ACHN (cell line): Measurements from ENCODE around the gene SEC61B.

Experiments used
- DNase-seq: peaks from one replicate; pipeline ENCODE4 v3.0.0-alpha.2; 2015
- in situ Hi-C: cut with HindIII; loops from 2 replicates; pipeline ENCODE4 v1.10.0; 2017; ENCODE audit warnings: low sequenced_read_pairs, low pct_ligation_motif_present, low pct_unique_long_range_greater_than_20kb

Gene SEC61B

DNA sequence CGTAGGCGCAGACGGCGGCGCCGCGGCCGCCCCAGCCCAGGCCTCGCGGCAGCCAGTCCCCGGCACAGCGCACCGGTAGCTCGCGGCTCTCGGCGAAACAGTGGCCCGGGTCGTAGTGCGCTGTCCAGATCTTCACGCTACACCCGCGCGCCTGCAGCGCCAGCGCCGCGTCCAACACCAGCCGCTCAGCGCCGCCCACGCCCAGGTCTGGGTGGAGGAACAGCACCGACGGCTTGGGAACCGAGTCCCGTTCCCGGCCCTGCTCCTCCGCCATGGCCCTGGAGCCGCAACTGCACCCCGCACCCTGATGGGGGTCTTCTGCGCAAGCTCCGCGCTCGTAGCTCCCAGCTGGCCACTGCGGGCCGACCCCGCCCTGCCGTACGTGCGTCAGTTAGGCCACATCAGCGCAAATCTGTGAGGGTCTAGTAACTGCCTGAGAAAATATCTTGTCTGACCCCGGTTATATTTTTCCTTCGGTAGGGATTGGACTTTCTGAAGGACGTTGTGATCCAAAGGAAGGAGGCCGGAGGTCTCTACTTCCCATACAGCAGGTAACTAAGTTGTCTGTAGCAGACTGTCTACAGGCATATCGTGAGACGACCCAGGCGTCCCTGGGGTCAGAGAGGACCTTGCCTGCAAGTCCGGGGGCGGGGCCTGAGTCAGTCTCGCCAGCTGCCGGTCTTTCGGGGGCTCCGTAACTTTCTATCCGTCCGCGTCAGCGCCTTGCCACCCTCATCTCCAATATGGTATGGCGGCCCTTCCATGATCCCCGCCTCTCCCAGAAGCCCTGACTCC is at the start of gene SEC61B, which contains the start of gene ALG2:
SEC61B (plus strand) TSS at position 662 of the 795 bp plus-strand sequence; CDS start at position 744, 82 bp downstream.
ALG2 (minus strand) TSS at position 322 of the 795 bp plus-strand sequence; CDS start at position 274, 48 bp downstream.
- DNase-seq: peak; percentile 86
- in situ Hi-C loops: no loop called here

- no peak for DNase-seq
- in situ Hi-C loops: no loop called here
Observed at GRCh38 chr9:99173570-99174504, 48.2 kb upstream of the SEC61B start.

GRCh38 chr9:99176527-99177013 is 45.5 kb upstream of the SEC61B start:
- DNase-seq: no peak
- in situ Hi-C loops: no loop called here

- DNase-seq: no peak
- in situ Hi-C loops: no loop called here
Observed at GRCh38 chr9:99177576-99178366, 44.3 kb upstream of the SEC61B start.

- DNase-seq: no peak
- in situ Hi-C loops: no loop called here
Observed at GRCh38 chr9:99178912-99179872, 42.9 kb upstream of the SEC61B start.

- in situ Hi-C loops: no loop called here
Observed at GRCh38 chr9:99180199-99180598, 41.9 kb upstream of the SEC61B start.

DNA sequence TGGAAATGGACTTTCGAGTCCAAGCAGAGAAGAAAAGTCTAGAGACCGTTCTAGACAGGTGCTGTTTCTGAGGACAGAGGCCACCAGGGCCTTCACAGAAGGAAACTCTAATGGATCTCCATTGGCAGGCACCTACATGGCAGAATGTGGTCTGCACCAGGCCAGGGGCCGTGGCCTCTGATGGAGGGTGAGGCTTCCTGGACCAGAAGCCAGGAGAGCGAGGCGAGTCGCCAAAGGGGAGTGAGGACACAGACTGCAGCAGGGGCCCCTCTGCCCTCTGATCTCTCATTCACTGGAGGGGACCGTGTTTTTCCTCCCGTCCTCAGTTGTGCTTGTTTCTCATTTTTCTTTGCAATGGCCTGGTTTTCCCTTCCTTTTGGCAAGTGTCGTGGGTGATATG is 41.4 kb upstream of the SEC61B start:
- no peak for DNase-seq
- in situ Hi-C loops: no loop called here

More at GRCh38 chr9:99180199-99180598, 41.9 kb upstream of the SEC61B start:
- DNase-seq: no peak

GRCh38 chr9:99181206-99181605 is 40.9 kb upstream of the SEC61B start:
- DNase-seq: no peak
- in situ Hi-C loops: no loop called here

GRCh38 chr9:99181621-99182020 is 40.5 kb upstream of the SEC61B start:
- in situ Hi-C loops: no loop called here

DNA sequence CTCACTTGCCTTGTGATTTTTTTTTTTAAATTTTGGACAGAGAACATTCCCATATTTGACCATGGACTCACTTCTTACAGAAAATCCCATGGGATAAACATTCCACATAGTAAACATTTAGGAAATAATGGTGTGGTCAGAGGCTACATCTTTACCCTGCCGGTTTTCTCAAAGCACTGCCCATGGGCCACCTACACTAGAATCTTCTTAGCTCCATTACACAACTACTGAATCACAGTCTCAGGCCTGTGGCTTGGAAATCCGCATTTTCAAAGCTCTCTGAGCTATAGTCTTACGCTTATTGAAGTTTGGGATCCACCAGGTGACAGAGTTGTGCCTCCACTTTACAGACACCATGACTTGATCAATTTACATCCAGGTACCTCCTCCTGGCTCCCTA is 39.7 kb upstream of the SEC61B start:
- in situ Hi-C loops: no loop called here
- no peak for DNase-seq

More at GRCh38 chr9:99181621-99182020, 40.5 kb upstream of the SEC61B start:
- no peak for DNase-seq

GRCh38 chr9:99183616-99184015 is 38.5 kb upstream of the SEC61B start:
- no peak for DNase-seq
- in situ Hi-C loops: no loop called here

- DNase-seq: no peak
- in situ Hi-C loops: no loop called here
Observed at GRCh38 chr9:99184110-99184474, 38.0 kb upstream of the SEC61B start.

DNA sequence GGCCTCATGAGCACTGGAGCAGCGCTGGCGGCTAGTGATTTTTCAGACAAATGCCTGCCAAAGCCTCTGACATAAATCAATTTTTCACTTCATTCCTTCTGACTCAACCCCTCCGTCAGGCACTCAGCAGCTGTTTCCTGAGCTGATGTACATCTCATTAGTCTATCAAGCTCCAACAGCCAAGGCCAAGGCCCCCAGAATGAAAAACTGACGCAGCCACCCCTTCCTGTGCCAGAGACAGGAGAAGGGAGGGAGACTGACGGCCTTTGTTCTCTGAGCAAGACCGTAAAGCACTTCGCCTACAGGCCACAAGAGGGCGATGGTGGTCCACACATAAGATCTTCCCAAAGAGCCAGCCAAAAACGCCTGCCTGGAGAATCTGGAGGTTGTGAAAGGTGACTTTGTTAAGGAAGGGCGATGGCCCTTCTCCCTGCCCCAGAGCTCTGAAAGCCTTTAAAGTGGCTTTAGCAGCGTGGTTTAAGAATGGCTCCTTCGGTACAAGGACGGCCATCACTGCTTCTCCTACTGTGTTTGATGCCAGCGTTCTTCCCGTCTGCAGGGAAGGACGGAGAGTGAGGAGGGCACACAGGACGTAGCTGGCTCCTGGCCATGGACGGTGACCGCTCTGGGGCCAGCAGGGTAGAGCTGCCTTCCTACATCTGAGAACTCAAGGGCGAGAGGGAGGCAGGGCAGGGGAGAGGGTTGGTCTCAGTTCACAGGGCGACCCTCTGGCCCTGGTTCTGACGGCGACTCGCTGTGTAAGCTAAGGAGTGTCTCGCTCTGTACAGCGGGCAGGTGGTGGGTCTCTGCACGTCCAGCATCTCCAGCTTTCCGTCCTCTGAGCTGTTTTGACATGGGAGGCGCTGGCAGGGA is 37.4 kb upstream of the SEC61B start:
- in situ Hi-C loops: no loop called here
- DNase-seq: peak; percentile 80

GRCh38 chr9:99185348-99185632 is 36.8 kb upstream of the SEC61B start:
- in situ Hi-C loops: no loop called here

DNA sequence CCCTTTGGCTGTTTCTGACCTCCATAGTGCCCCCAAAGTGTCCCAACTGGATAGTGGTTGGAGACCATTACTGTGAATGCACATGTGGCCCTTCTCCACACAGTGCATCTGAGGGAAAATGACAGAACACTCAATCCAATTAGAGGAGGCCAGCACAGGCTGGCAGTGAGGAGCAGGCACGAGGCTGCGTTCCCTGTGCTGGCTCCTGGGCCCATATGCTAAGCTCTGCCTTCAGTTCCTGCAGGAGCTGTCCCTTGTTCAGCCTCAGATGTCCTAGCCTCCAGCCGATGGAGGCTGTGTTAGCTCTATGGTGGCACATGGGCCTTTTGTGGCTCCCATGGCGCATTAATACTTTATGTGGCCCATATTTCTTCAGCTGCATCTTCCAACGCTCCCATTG is 36.1 kb upstream of the SEC61B start:
- DNase-seq: no peak
- in situ Hi-C loops: no loop called here

More at GRCh38 chr9:99185348-99185632, 36.8 kb upstream of the SEC61B start:
- DNase-seq: no peak

DNA sequence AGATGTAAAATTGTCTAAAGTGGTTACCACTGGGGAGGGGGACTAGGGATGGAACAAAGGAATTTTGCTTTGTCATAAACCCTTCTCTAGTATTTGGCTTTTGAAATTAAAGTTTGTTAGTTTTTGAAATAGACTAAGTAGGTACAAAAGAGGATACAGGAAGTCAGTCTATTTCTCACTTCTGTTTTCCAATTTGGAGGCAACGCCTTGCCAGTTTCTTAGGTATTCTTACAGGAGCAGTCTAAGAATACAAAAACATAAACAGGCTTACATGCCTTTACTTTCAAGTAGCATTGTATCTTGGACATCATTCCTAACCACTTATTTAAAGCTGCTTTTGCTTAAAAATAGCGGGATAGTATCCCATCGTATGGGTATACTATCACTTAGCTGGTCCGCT is 34.8 kb upstream of the SEC61B start:
- in situ Hi-C loops: no loop called here
- no peak for DNase-seq

GRCh38 chr9:99189186-99189585 is 32.9 kb upstream of the SEC61B start:
- no peak for DNase-seq
- in situ Hi-C loops: no loop called here
